Osteoblast (primary cell): ENCODE results near the gene MAOA. TPM values are rescaled to one million over a fixed set of nuclear protein-coding genes. Genes with fewer than 3 reads are reported as not detected.

Experiments
- DNase-seq: peaks from one replicate; pipeline ENCODE4 v3.0.0; 2011; ENCODE audit warnings: low spot score, mixed read lengths; ENCODE audit not compliant: insufficient read length; ENCODE audit errors: missing footprints
- H2AFZ ChIP-seq: 2 replicates; pipeline ENCODE4 v1.6.0; 2011; ENCODE audit warnings: mild to moderate bottlenecking, low read length
- H3K27ac ChIP-seq: 2 replicates; pipeline ENCODE4 v1.5.1; 2011; ENCODE audit warnings: mild to moderate bottlenecking, low read depth, low read length, moderate library complexity
- H3K27me3 ChIP-seq: 2 replicates; pipeline ENCODE4 v1.6.0; 2012; ENCODE audit warnings: mild to moderate bottlenecking, control low read depth, inconsistent platforms, low read length, moderate library complexity; ENCODE audit not compliant: insufficient read depth
- H3K36me3 ChIP-seq: 2 replicates; pipeline ENCODE4 v1.5.1; 2011; ENCODE audit warnings: mild to moderate bottlenecking, low read length, control low read depth, moderate library complexity; ENCODE audit not compliant: insufficient read depth
- H3K4me1 ChIP-seq: 2 replicates; pipeline ENCODE4 v1.5.1; 2011; ENCODE audit warnings: mild to moderate bottlenecking, low read length, control low read depth, moderate library complexity; ENCODE audit not compliant: insufficient read depth
- H3K4me2 ChIP-seq: 2 replicates; pipeline ENCODE4 v1.6.0; 2011; ENCODE audit warnings: mild to moderate bottlenecking, low read length; ENCODE audit not compliant: insufficient read depth
- H3K4me3 ChIP-seq: fragments of 200-600 bp; sonication (generic); 3 replicates; pipeline ENCODE4 v1.5.1; 2012; ENCODE audit warnings: mild to moderate bottlenecking, low read length, inconsistent platforms; ENCODE audit not compliant: insufficient read depth
- H3K79me2 ChIP-seq: 2 replicates; pipeline ENCODE4 v1.6.0; 2012; ENCODE audit warnings: mild to moderate bottlenecking, low read length, control low read depth, inconsistent platforms; ENCODE audit not compliant: insufficient read depth
- H3K9me3 ChIP-seq: 2 replicates; pipeline ENCODE4 v1.5.1; 2011; ENCODE audit warnings: low read depth, low read length, control low read depth
- H4K20me1 ChIP-seq: 2 replicates; pipeline ENCODE4 v1.6.0; 2012; ENCODE audit warnings: mild to moderate bottlenecking, low read length, control low read depth; ENCODE audit not compliant: insufficient read depth
- total RNA-seq: library from RNA; depleted of rRNA; stranded (reverse); fragments of >200 nt; gene quantifications from 2 replicates; pipeline ENCODE4 v1.2.3, GENCODE V29; 2012
- TF ChIP-seq, protein P1 (sequence below): IDR thresholded peaks from 2 replicates; pipeline ENCODE4 v1.5.1; 2011; ENCODE audit warnings: mild to moderate bottlenecking, low read depth, low read length, moderate library complexity; ENCODE audit errors: extremely low read depth

Gene MAOA
- total RNA-seq, 1 donor: 5.8 TPM

- H3K36me3 ChIP-seq: no peaks in the 10 kb centered on the region
- no peak for DNase-seq
- H3K27me3 ChIP-seq: no peaks in the 10 kb centered on the region
- no peak overlapping the region for H3K27ac ChIP-seq
- TF ChIP-seq, protein P1, sequence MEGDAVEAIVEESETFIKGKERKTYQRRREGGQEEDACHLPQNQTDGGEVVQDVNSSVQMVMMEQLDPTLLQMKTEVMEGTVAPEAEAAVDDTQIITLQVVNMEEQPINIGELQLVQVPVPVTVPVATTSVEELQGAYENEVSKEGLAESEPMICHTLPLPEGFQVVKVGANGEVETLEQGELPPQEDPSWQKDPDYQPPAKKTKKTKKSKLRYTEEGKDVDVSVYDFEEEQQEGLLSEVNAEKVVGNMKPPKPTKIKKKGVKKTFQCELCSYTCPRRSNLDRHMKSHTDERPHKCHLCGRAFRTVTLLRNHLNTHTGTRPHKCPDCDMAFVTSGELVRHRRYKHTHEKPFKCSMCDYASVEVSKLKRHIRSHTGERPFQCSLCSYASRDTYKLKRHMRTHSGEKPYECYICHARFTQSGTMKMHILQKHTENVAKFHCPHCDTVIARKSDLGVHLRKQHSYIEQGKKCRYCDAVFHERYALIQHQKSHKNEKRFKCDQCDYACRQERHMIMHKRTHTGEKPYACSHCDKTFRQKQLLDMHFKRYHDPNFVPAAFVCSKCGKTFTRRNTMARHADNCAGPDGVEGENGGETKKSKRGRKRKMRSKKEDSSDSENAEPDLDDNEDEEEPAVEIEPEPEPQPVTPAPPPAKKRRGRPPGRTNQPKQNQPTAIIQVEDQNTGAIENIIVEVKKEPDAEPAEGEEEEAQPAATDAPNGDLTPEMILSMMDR: no peak
- no peaks in the 10 kb centered on the region for H3K9me3 ChIP-seq
- H3K4me1 ChIP-seq: no peaks in the 10 kb centered on the region
- no peak overlapping the region for H2AFZ ChIP-seq
- no peaks in the 10 kb centered on the region for H4K20me1 ChIP-seq
- H3K4me3 ChIP-seq: no peak overlapping the region
- H3K4me2 ChIP-seq: no peak overlapping the region
- H3K79me2 ChIP-seq: no peaks in the 10 kb centered on the region
These were observed 29.0 kb upstream of the MAOA start for GRCh38 chrX:43627147-43627546.

- Histone ChIP-seq H3K4me2 (no peak overlapping the region), H3K36me3 (no peaks in the 10 kb centered on the region), H3K4me3 (no peak overlapping the region), H4K20me1 (no peaks in the 10 kb centered on the region), H3K9me3 (no peaks in the 10 kb centered on the region), H3K4me1 (no peaks in the 10 kb centered on the region), H3K79me2 (no peaks in the 10 kb centered on the region), H2AFZ (no peak overlapping the region), H3K27ac (no peak overlapping the region), H3K27me3 (no peaks in the 10 kb centered on the region)
- DNase-seq: no peak
- TF ChIP-seq, protein P1: no peak
These were observed 28.4 kb upstream of the MAOA start for GRCh38 chrX:43627669-43628068.

- H3K4me1 ChIP-seq: no peaks in the 10 kb centered on the region
- no peak for DNase-seq
- H2AFZ ChIP-seq: no peak overlapping the region
- no peaks in the 10 kb centered on the region for H3K36me3 ChIP-seq
- no peaks in the 10 kb centered on the region for H3K27me3 ChIP-seq
- no peaks in the 10 kb centered on the region for H3K79me2 ChIP-seq
- no peaks in the 10 kb centered on the region for H4K20me1 ChIP-seq
- H3K9me3 ChIP-seq: no peaks in the 10 kb centered on the region
- TF ChIP-seq, protein P1: no peak
- H3K27ac ChIP-seq: no peak overlapping the region
- H3K4me2 ChIP-seq: no peak overlapping the region
- H3K4me3 ChIP-seq: no peak overlapping the region
These were observed 26.9 kb upstream of the MAOA start for GRCh38 chrX:43629229-43629628.

- Histone ChIP-seq H3K36me3 (no peaks in the 10 kb centered on the region), H3K4me3 (no peak overlapping the region), H3K9me3 (no peaks in the 10 kb centered on the region), H3K27ac (no peak overlapping the region), H3K79me2 (no peaks in the 10 kb centered on the region), H4K20me1 (no peaks in the 10 kb centered on the region), H3K27me3 (peaks cover 2% of the 10 kb centered on the region), H3K4me2 (no peak overlapping the region), H3K4me1 (no peaks in the 10 kb centered on the region), H2AFZ (no peak overlapping the region)
- TF ChIP-seq, protein P1: no peak
- no peak for DNase-seq
These were observed 24.3 kb upstream of the MAOA start for GRCh38 chrX:43631841-43632240.
